NCI-H2107 (cell line): Measurements from ENCODE around the gene PPIL3.
"Not testable (repeated sequence)": the region's sequence is repeated elsewhere in the genome, so short reads cannot be mapped to it uniquely, and the experiment has no call there.

Source experiments
- DNase-seq: peaks from one replicate; lab custom pipeline; 2025; lab: John Stamatoyannopoulos, UW

PPIL3 gene

DNA sequence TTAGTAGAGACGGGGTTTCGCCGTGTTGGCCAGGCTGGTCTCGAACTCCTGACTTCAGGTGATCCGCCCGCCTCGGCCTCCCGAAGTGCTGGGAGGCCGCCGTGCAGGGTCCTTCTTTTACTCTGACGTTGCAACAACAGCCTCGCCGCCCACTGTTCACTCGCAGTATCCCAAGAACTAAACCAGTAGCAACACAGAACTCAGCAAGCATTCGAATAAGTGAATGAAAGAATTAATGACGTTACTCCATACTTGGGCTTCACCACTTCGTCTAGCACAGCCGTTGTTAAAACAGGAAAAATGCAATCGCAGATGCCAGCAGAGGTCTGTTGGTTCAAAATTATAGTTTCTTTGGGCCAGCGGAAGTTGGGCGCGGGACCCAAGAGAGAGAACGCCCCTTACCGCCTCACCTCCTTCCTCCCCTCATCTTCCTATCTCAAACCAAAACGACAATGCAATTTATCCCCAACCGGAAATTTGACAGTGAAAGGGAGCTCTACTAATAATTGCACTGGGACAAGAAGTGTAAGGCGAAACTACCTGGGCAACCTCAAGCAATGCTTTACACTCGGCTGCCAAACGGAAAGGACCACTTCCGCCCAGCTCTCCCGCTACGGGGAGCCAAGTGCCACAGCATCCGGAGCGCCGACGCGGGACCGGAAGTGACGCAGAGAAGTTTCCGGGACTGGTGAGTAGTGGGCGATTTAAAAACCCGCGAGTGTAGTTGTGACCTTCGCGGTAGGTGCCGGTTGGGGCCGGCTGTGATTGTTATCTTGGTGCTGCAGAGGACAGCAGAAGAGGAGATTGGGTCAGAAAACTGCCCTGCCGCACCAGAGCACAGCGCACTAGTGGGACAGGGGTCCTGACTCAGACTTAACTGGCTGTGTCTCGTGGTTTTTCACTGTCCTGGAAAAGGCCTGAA is at the start of gene PPIL3, which contains the start of gene NIF3L1:
PPIL3 (minus strand) TSS at position 374 of the 922 bp plus-strand sequence. CDS start 1,462 bp downstream, outside the sequence.
NIF3L1 (plus strand) TSS at position 668 of the 922 bp plus-strand sequence. CDS start 2,573 bp downstream, outside the sequence.
- peak; percentile 96 for DNase-seq

DNA sequence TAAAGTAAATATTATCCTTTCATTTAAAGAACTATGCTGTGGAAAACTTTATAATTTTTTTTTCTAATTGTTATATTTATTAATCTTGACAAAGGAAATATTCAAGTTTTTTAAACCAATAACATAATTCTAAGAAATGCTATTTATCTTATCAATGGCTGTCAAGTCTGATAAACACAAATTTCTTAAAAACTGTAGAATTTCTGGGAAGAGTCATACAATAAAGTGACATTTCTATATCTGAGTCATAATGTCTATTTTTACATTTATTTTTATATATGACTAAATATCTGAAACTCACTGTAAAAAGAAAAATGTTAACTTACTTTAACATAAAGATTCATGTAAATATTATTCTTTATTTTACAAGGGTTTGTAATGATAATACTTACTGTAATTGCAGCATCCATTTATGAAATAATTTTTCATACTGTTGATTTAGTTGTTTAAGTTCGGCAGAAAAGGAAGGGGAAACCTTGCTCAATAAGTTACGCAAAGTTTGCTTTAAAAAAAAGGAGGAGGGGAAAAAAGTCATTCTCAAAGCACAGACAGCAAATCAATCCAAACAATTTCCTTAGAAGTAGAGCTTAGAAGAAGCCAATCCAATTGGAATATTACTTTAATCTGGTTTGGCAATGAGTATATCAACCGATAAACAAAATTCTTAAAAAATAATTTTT is 42.2 kb upstream of the PPIL3 start:
- DNase-seq: no peak

DNA sequence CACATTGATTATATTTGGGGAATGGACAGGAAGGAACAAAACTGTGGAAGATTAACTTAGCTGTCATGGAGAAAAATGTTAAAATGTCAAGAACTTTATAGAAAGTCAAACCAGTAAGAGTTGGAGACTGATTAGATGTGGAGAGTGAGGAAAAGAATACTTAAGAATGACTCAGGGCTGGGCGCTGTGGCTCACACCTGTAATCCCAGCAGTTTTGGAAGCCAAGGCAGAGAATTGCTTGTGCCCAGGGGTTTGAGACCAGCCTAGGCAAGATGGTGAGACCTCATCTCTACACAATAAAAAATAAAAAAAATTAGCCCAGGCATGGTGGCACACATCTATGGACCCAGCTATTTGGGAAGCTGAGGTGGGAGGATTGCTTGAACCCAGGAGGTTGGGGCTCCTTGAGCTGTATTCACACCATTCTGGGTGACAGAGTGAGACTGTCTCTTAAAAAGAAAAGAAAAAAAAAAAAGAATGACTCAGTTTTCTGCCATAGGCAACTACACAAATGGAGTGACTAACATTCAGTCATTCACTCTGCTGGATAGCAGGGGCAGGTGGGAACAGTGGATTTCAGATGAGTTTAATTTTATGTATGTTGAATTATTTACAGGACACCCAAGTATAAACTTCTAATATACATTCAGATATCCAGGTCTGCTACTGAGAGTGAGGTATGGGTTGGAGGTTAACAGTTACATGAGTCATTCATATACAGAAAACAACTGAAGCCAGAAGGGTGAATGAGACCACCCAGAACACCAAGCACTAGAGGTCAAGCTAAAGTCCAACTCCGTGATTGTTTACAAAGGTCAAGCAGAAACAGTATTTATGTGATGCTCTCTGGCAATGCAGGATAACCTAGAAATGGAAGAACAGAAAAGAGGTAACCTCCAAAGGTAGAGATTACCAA is 40.7 kb upstream of the PPIL3 start:
- no peak for DNase-seq

DNA sequence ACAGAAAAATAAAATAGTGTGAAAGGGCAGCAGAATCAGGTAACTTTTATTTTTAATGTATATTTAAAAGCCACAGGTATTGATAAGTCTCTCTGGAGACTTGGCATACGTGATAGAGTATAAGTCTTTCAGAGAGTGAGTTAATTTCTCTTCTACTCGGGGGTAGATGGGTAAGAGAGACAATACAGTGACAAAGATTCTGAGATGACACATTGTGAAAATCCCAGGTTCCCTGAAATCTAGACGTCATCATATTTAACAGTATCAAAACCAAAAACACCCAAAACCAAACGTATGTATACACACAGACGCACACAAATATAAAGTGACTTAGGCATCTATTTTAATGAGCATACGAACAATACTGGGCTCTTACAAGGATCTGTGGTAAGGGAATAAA is 33.6 kb upstream of the PPIL3 start:
- DNase-seq: no peak

DNA sequence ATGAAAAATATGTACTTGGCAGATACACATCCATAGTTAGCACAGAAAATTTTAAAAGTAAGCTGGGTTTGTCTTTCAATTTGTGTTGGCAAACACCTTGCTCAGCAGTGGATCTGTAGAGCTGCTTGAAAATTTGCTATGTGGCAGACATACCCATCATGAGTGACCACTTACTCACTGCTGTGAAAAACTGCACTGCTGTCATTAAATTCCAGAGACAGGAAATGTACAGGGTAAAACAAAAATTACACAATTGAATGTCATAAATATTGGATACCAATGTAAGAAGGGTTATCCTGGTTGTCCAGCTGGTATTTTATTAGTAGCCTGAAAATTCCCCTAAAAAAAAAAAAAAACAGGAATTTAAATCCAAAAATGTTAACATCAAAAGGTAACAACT is 24.8 kb upstream of the PPIL3 start:
- no peak for DNase-seq

DNA sequence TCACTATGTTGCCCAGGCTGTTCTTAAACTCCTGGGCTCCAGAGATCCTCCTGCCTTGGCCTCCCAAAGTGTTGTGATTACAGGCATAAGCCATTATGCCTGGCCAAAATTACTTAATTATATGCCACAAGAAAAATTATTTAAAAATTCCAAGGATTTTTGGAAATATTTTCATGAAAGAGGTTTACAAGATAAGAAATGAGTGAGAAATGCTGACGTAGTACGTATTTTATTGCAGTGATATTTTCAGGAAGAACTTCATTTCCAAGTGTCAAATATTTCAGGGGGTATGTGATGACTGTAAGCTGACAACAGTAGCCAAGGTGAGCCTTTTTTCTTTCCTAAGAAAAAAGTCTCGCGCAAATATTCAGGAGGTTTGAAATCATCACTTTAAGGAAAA is 21.1 kb upstream of the PPIL3 start:
- DNase-seq: no peak

DNA sequence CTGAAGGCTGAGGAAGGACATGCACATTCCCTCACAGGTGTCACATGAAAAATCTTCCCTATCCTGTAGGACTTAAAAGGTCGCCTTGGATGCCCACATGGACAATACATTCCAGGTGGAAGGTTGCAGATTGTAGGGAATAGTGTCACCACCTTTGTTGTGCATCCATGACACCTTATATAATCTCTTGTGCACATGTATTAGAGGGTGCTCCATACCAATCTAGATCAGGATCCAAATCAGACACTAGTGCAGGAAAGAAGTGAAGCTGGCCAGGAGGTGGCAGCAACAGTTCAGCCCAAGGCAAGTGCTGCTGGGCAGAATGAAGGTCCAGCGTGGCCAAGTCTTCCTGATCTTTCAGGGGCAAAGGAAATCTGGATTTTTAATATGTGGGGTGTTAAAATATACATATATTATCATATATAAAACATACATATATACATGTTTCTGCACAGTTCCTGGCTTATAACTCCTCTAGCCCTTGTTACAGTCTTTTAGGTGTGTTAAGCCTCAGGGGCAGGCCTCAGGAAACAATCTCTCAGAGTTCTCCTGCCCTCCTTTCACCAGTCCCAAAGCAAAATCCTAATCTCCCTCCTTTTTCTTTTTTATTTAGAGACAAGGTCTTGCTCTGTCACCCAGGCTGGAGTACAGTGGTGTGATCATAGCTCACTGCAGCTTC is 16.9 kb upstream of the PPIL3 start:
- DNase-seq: no peak

DNA sequence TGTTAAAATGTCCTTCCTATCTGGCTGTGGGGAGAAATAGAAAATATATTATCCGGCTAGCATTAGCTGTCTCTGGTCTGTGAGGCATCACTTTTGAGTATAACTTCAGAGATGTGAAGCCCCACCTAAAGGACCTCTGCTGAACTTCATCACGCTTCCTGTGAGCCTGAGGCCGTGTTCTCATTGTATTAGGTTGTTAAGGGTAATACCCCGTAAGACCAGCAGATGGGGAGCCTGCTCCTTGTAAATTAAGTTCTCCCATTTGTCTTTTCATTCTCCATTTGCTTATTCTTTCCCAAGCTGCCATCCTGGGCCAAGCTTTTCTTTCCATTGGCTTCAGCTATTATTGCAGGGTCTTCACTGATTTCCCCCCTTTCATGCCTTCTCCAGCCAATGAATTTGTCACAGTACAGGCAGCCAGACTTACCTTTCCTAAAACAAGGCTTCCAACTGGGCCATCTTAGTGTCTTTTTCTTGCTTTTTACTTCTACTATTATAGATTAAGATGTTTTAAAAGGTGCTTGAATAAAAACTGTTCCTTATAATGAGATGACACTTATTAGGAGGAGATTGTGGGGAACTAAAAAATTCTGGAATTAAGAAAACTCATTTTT is 12.7 kb upstream of the PPIL3 start:
- DNase-seq: peak; percentile 49

DNA sequence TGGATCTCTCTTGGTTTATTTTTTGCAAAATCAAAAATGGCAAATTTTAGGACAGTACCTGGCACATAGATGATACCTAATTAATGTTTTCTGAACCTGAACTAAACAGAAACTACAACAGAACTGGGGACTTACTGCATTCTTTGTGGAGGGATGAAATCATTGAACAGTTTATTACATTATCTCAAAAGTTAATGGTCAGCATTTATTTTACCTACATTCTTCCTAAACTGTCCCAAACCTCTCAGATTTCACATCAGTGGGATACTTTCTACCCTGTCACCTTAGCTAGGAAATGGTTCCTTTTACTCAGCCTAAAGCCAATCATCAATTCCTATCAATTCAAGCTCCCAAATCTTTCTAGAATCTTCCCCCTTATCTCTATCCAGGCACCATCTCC is 10.6 kb upstream of the PPIL3 start:
- no peak for DNase-seq

DNA sequence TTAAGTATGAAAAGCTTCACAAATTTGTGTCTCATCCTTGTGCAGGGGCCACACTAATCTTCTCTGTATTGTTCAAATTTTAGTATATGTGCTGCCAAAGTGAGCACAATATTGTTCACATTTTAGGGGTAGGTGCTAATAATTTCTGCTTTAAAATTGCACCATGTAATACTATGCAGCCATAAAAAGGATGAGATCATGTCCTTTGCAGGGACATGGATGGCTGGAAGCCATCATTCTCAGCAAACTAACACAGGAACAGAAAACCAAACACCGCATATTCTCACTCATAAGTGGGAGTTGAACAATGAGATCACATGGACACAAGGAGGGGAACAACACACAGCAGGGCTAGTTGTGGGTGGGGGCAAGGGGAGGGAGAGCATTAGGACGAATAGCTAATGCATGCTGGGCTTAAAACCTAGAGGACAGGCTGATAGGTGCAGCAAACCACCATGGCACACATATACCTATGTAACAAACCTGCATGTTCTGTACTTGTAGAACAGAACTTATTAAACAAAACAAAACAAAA is 7.1 kb downstream of the PPIL3 start:
- DNase-seq: not testable (repeated sequence)

DNA sequence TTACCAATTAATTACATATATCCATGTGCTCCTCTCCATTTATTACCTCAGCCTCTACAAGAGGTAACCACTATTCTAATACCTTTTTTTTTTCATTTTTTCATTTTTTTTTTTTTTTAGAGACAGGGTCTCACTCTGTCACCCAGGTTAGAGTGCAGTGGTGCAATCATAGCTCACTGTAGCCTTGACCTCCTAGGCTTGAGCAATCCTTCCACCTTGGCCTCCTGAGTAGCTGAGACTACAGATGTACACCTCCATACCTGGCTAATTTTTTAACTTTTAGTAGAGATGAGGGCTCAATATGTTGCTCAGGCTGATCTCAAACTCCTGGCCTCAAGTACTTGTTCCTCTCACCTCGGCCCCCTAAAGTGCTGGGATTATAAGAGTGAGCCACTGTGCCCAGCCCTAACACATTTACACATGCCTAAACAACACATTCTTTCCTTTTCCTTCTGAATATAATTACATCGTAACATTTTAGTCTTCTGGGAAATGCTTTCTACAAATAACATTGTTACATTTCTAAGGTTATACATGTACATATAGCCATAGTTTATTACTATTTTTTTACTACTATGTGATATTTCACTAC is 10.5 kb downstream of the PPIL3 start:
- DNase-seq: no peak

DNA sequence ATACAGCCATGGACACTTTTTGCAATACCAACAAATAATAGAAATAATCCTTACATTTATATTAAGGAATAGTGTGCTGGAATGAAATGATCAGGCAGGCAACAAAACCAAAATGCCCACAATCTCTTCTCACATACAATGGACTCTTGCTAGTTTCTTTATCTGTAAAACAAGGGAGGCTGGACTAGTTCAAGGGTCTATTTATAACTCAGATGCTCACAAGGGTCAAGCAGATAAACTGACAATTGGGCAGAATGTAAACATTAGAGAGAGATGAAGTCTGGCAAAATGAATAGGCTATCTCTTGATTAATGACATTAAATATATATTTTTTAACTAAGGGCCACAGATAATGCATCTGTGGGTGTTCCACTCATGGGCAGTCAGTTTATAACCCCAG is 11.4 kb downstream of the PPIL3 start:
- DNase-seq: no peak

DNA sequence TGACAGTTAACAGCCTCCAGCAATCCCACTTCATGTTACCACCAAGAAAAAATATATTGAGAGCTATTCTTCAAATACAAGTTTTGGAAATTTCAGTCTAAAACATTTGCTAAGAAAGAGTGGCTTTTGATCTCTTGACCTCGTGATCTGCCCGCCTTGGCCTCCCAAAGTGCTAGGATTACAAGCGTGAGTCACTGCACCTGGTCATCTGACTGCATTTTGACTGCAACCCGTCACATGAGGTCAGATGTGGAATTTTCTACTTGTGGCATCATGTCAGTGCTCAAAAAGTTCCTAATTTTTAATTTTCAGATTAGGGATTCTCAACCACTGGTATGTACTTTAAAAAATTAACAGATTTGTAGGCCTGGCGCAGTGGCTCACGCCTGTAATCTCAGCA is 15.3 kb downstream of the PPIL3 start:
- DNase-seq: no peak

DNA sequence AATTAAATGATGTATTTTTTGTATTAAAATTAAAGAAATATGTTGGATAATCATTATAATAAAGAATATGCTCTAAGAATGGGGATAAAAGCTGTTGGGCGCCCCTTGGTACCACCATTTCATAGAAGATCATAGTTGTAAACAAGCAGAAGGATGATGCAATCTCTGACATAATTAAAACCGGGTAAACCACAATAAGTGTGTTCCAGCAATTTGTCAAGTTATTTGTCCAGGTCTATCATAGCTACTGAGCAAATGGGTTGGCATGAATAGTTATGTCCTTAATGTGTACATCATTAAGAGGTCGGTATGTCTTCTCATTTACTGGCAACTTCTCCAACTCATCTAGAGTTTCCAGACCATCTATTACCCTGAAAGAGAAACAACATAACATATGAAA is 17.7 kb downstream of the PPIL3 start:
- DNase-seq: no peak

DNA sequence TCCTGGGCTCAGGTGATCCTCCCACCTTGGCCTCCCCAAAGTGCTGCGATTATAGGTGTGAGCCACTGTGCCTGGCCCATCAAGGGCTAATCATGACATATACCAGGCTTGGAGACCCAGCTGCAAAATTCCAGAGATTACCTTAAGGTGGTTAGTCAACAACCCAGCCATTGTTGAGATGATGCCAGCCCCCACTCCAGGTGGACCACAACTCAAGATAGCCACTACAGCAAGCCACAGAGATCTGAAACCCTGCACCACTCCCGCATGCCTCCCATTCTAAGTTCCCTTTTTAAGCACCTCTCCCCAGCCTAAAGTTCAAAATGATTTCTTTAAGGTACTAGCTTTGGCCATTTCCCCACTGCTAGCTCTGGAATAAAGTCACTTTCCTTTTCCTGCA is 19.9 kb downstream of the PPIL3 start:
- DNase-seq: no peak

DNA sequence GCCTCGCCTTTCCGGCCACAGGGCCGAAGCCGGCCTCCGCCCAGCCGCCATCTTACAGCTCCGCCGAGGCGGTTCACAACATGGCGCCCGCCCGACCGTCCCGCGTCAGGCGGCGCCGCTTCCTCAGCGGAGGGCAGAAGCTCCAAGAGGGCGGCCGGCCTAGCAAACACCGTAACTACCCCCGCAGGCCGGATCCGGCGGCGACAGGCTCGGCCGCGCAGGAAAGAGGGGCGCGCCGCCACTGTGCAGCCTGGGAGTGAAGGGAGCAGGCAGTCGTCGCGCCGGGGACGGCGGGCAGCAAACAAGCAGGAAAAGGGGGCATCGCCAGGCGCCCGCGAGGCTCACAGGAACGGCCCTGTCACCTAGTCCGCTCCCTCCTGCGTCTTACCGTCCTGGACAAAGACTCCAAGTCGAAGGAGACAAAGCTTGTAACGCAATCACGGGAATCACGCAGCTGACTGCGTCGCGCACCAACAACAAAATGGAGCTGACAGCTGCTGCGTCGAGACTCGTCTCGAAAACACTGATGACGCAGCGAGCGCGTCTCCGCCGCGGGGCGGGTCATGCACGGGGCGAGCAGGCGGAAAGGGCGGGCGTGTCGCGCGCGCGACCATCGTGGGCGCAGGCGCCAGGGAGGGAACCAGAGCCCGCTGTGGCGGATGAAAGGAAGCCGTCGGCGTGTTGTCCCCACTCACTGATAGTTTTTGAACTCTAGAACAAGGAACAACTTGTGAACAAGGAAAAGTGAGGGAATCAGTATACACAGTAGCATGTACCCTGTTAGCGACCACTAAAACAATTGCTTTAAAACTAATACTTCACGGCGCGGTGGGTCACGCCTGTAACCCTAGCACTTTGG is 24.5 kb downstream of the PPIL3 start, which contains the start of gene CLK1:
CLK1 (minus strand) TSS at position 483 of the 859 bp plus-strand sequence. CDS start 2,796 bp downstream, outside the sequence.
- peak; percentile 87 for DNase-seq

DNA sequence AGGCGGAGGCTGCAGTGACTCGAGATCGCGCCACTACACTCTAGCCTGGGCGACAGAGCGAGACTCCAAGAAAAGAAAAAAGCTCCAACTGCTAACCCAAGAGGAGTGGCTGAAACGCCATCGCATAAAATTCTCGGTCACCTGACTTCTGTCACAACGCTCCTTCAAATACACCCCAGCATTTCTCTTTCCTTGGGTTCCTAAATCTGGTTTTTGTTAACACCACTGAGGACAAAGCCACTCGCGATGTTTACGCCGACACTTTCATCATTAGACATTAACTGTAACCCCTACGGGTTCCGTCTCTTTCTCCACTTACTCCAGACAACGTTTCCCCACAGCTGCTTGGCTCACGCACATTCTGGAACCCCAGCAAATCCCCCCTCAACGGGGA is 25.1 kb downstream of the PPIL3 start:
- DNase-seq: no peak

DNA sequence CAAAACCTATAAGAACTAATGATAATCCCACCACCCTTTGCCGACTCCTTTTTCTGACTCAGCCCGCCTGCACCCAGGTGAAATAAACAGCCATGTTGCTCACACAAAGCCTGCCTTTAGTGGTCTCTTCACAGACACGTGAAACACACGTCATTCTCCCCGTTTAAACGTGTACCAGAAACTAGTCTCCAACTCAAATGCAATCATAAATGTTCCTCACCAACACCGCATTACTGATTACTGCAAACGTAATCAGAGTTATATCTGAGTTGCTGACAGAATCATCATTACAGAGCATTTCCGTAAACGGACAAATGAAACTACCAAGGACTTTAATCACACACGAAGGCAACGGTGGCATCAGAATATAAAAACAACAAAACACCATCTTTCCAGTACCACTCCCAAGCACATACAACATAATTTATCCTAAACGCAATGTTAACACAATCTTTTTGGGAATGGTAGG is 26.3 kb downstream of the PPIL3 start:
- DNase-seq: peak; percentile 11

DNA sequence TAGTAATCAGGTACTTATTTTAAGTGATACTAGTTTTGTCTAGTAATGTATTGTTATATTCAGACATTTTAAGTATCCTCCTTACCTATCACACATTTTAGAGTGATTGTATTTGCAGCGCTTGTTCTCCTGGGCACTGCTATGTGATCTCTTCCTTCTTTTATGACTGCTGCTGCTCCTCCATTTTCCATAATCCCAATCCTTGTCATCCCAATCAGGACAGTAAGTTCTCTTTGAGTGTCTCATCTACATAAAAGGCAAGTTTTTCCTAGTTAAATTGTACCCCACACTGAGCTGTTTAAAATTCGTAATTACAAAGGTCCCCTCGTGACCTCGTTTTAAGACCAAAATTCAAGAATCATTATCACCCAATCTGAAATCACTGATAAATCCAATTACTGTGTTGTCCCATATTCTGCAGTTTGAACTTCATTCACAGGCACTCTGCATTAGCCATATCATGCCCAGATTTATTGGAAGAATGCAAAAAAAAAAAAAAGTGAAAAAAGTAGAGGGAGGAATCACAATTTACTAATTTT is 27.2 kb downstream of the PPIL3 start:
- no peak for DNase-seq
